DOHH2 (cell line): ENCODE measurements around the gene PKD1L1.

Experiments used
- CTCF ChIP-seq: fragments of 200-600 bp; sonication (generic); IDR thresholded peaks from one replicate; pipeline ENCODE4 v1.5.1; 2014; ENCODE audit warnings: antibody characterized with exemption, mild to moderate bottlenecking, low read depth, low read length; ENCODE audit not compliant: poor library complexity, severe bottlenecking
- EZH2phosphoT487 ChIP-seq: fragments of 200-600 bp; sonication (generic); IDR thresholded peaks from 2 replicates; pipeline ENCODE4 v1.6.1; 2017; ENCODE audit warnings: borderline replicate concordance, mild to moderate bottlenecking, antibody characterized with exemption, low read length, moderate library complexity, mixed read lengths

GRCh38 chr7:47808321-47808720 lies 139.9 kb downstream of the PKD1L1 start:
- no peak for TF ChIP-seq CTCF
- no peak for TF ChIP-seq EZH2phosphoT487
